Epithelial cell of esophagus (primary cell): ENCODE results near the gene TMF1.
A peak's percentile ranks its signal among the peaks of the same experiment; 100 is the strongest.

ENCODE experiments used
- DNase-seq: peaks from one replicate; pipeline ENCODE4 v3.0.0; 2010; ENCODE audit warnings: low read depth
- H3K4me3 ChIP-seq: 2 replicates; pipeline ENCODE4 v1.5.1; 2011; ENCODE audit warnings: mild to moderate bottlenecking, low read length, control low read depth
- TF ChIP-seq, protein P1 (sequence below): IDR thresholded peaks from 2 replicates; pipeline ENCODE4 v1.5.1; 2011; ENCODE audit warnings: low read depth, mild to moderate bottlenecking, low read length, control low read depth, inconsistent platforms; ENCODE audit not compliant: insufficient read depth; ENCODE audit errors: missing control alignments

Gene TMF1

DNA sequence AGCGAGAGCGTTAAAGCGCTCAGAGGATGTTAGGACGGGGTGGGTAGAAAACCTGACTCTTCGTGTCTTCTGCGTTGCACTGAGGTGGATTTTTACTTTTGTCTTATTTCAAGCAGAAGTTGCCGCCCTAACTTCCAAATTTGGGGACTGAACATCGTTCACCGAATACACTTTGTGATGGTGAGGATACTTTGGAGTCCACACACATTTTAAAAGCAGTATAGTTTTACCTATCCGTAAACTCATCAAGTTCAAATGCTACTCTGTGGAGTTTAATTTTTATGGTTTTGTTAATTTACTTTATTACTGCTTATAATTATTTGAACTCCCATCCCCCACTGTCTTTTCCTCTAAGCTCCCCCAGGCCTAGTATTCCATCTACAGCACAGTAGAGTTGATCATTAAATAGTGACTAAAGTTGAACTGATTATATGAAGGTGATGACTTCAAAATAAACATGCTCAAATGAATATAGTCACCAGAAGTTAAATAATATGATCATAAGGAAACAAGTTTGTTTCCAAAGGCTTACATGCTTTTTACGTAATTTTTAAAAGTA, 38.0 kb downstream of the TMF1 start:
- TF ChIP-seq, protein P1, sequence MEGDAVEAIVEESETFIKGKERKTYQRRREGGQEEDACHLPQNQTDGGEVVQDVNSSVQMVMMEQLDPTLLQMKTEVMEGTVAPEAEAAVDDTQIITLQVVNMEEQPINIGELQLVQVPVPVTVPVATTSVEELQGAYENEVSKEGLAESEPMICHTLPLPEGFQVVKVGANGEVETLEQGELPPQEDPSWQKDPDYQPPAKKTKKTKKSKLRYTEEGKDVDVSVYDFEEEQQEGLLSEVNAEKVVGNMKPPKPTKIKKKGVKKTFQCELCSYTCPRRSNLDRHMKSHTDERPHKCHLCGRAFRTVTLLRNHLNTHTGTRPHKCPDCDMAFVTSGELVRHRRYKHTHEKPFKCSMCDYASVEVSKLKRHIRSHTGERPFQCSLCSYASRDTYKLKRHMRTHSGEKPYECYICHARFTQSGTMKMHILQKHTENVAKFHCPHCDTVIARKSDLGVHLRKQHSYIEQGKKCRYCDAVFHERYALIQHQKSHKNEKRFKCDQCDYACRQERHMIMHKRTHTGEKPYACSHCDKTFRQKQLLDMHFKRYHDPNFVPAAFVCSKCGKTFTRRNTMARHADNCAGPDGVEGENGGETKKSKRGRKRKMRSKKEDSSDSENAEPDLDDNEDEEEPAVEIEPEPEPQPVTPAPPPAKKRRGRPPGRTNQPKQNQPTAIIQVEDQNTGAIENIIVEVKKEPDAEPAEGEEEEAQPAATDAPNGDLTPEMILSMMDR = no peak
- H3K4me3 ChIP-seq = peak overlapping the region; percentile 60
- no peak for DNase-seq

DNA sequence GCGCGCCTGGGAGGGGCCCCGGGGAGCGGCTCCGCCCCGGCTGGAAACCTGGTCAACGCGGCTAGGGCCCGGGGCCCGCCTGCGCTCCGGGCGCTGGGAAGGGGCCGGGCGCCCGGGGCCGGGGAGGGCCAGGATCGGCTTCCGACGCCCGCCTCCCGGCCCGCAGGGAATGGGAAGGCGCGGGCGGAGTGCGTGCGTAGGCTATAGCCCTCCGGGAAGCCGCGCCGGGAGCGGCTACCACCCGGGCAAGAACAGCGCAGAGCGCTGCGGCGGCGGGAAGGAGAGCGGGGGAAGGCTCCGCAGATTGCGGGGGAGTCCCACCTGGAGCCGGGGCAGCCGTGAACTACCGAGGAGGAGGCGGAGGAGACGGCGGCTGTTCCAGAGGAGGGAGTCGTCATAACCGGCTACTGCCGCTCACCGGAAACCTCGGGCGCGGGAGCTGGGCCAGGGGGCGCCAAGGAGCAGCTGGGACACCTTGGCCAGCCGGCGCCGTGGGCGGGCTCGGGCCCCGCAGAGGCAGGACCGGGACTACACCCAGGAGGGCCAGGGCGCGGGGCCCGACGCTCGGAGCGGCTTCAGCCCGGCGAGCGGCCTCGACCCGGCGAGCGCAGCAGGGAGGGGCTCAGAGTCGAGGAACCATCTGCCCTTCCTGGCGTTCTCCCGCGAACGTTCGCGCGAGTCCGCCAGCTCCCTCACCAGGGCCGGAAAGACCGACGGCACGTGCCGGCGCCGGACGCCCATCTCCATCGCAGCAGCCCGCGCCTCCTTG, 38.7 kb downstream of the TMF1 start, which contains the start of gene EOGT:
TSS of gene EOGT (minus strand) at position 432 of the 769 bp plus-strand sequence. CDS start 3,838 bp downstream, outside the sequence.
- DNase-seq = peak; percentile 87
- TF ChIP-seq, protein P1 = peak; percentile 43
- peak within 1 kb of the TSS; percentile 60 for H3K4me3 ChIP-seq

DNA sequence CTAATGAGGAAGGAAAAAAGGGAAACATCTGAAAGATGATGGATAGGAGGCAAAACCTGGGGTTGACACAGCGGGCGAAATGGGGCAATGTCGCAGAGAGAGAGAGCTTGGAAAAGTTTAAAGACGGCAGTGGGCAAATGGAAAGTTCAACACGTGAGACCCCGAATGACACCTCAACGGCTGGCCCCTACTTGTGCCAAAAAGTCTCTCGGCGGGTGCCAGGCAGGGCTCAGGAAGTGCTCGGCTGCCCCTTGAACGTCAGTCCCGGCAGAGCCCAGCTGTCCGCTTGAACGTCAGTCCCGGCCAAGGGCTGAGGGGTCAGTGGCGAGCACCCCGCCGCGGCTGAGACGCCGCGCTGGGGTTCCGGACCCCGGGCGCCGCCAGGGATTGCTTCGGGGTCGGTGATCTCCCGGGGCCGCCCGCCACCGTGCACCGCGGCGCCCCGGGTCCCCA, 39.3 kb downstream of the TMF1 start:
- H3K4me3 ChIP-seq = peak overlapping the region; percentile 60
- no peak for DNase-seq
- TF ChIP-seq, protein P1 = no peak

DNA sequence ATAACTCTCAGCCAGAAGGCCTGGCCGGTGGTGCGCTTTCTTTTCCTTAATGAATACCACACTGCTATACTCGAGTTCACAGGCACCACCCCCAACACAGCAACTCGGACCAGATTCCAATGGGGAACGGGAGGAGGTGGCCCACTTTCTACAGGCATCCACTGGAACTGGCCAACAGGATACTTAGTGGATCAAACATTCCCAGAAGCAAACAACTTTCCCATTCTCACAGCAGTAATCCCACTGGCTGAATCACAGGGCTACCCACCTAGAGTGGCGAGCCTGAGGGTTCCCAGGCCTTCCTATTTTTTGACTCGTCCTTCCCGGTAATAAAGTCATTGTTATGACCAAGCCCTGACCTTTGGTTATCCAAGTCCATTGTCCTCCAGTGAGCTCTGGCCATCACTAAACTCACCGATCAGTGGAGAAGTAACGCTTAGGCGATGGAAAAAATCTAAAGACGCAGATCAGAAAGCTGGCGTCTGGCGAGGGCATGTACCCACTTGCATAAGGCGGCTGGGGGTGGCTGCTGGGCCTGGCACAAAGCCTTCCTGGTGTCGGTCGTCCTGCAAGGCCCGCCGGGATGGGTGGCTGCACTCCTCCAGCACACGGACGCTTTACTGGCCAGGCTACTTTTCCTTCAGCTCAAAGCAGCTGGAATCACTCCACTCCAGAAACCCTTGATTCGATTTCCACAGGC, 39.9 kb downstream of the TMF1 start:
- peak; percentile 93 for DNase-seq
- TF ChIP-seq, protein P1 = no peak
- H3K4me3 ChIP-seq = peak overlapping the region; percentile 60

DNA sequence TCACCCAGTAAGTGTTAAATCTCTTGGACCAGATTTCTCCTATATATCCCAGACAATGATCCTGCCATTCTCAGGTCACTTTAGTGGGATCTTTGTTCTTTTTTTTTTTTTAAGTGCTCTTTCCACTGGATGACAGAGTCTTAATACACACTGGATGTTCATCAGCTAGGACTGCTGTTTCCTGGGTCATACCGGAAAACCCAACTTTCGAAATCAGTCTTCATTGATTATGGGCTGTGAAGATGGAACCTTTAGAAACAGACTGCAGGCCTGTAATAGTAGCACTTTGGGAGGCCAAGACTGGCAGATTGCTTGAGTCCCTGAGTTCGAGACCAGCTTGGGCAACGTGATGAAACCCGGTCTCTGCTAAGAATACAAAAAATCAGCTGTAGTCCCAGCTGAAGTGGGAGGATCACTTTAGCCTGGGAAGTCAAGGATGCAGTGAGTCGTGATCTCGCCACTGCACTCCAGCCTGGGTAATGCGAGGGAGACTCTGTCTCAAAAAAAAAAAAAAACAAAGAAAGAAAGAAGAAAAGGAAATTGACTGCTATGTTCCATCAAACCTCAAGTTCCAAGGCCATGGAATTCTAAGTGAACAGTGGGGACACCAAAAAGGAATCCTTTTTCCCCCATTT, 40.9 kb downstream of the TMF1 start:
- TF ChIP-seq, protein P1 = no peak
- H3K4me3 ChIP-seq = no peak overlapping the region
- peak; percentile 34 for DNase-seq

DNA sequence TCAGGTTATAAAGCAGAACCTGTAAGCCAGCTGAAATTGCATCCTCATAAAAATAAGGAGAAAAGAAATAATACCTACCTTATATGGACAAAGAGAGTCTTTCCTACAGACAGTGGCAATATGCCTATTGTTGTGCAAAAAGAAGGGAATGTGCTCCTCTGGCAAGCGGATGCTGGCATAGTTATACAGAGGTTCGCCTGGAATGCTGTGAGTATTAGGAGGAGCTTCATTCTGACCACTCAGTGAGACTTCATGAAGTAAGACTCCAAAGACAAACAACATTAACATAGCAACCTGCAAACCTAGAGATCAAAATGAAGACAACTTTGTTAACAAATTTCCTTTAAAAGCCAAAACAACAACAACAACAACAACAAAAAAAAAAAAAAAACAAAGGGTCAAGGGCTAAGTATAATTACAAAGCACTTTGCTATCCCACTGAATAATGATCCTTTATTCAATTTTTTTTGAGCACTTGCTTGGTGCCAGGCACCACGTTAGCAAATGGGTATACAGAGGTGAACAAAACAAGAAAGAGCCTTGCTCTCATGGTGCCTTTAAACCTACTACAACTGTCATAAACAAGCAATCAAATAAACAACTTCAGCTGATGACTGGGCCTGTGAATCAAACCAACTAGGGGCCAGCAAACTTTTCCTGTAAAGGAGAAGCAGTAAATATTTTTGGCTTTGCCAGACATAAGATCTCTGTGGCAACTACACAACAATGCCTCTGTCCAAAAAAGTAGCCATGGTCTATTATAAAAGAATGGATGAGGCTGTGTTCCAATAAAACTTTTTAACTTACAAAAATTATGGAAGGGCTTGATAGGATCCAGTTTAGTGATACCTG, 42.3 kb downstream of the TMF1 start:
- DNase-seq = peak; percentile 59
- TF ChIP-seq, protein P1 = no peak

More for the DNA sequence above, 42.3 kb downstream of the TMF1 start:
- H3K4me3 ChIP-seq = no peak overlapping the region
